Activated effector memory CD4-positive, alpha-beta T cell treated with anti-CD3 and anti-CD28 coated beads, Interleukin-2, amount 50 U/mL, for 16 hours (primary cell): Measurements from ENCODE around the gene ADGRG1.

ENCODE experiments used
- DNase-seq: peaks from one replicate; pipeline ENCODE4 v3.0.0-alpha.2; 2020

ADGRG1 gene

GRCh38 chr16:57606147-57606846, 22.1 kb upstream of the ADGRG1 start:
- no peak for DNase-seq

GRCh38 chr16:57606847-57607501, 21.5 kb upstream of the ADGRG1 start:
- peak; percentile 52 for DNase-seq

- peak; percentile 36 for DNase-seq
Measured at GRCh38 chr16:57607676-57608461, 20.6 kb upstream of the ADGRG1 start.

- peak; percentile 54 for DNase-seq
Measured at GRCh38 chr16:57608462-57609113, 19.8 kb upstream of the ADGRG1 start.

GRCh38 chr16:57609541-57610401, 18.7 kb upstream of the ADGRG1 start:
- DNase-seq, result peak; percentile 90

- DNase-seq, result peak; percentile 58
Measured at GRCh38 chr16:57610611-57611010, 17.8 kb upstream of the ADGRG1 start.

GRCh38 chr16:57611181-57611580, 17.2 kb upstream of the ADGRG1 start:
- DNase-seq, result no peak

- peak; percentile 17 for DNase-seq
Measured at GRCh38 chr16:57611706-57612105, 16.7 kb upstream of the ADGRG1 start.

GRCh38 chr16:57612494-57612893, 15.9 kb upstream of the ADGRG1 start:
- DNase-seq, result peak; percentile 55

GRCh38 chr16:57613514-57613913, 14.9 kb upstream of the ADGRG1 start:
- DNase-seq, result peak; percentile 38

- peak; percentile 73 for DNase-seq
Measured at GRCh38 chr16:57614536-57614935, 13.9 kb upstream of the ADGRG1 start.

- DNase-seq, result no peak
Measured at GRCh38 chr16:57614944-57615343, 13.5 kb upstream of the ADGRG1 start.

- peak; percentile 9 for DNase-seq
Measured at GRCh38 chr16:57615813-57616212, 12.6 kb upstream of the ADGRG1 start.

- DNase-seq, result peak; percentile 36
Measured at GRCh38 chr16:57616241-57616640, 12.2 kb upstream of the ADGRG1 start.

- peak; percentile 2 for DNase-seq
Measured at GRCh38 chr16:57616876-57617275, 11.6 kb upstream of the ADGRG1 start.

GRCh38 chr16:57617604-57618111, 10.8 kb upstream of the ADGRG1 start:
- DNase-seq, result peak; percentile 54

GRCh38 chr16:57618296-57619132, 9.9 kb upstream of the ADGRG1 start:
- peak; percentile 55 for DNase-seq

GRCh38 chr16:57619133-57619605, 9.3 kb upstream of the ADGRG1 start:
- peak; percentile 43 for DNase-seq

GRCh38 chr16:57619606-57620334, 8.7 kb upstream of the ADGRG1 start:
- DNase-seq, result peak; percentile 57
